PFSK-1 (cell line): ENCODE results near the gene MAP4K2.

Source experiments
- FOXP2 ChIP-seq: optimal IDR thresholded peaks from 2 replicates; pipeline ENCODE3; 2011; ENCODE audit warnings: borderline replicate concordance, control low read depth, inconsistent platforms; ENCODE audit not compliant: insufficient read depth; ENCODE audit errors: extremely low read length, extremely low read depth
- POLR2AphosphoS5 ChIP-seq: IDR thresholded peaks from 2 replicates; pipeline ENCODE4 v1.6.1; 2012; ENCODE audit warnings: low read depth, mild to moderate bottlenecking, control low read depth, low read length, moderate library complexity
- REST ChIP-seq, 2 experiments: IDR thresholded peaks; 2 replicates each; pipeline versions ENCODE4 v1.6.1 to v1.8.0; 2011 to 2012; ENCODE audit warnings: low read depth in 2 of 2, low read length in 2 of 2, control low read depth in 1 of 2, inconsistent platforms in 1 of 2, mild to moderate bottlenecking in 1 of 2, moderate library complexity in 1 of 2; ENCODE audit not compliant: insufficient read depth in 1 of 2
- SIN3A ChIP-seq: IDR thresholded peaks from 2 replicates; pipeline ENCODE4 v1.6.1; 2012; ENCODE audit warnings: mild to moderate bottlenecking, low read length, moderate library complexity, borderline replicate concordance; ENCODE audit not compliant: insufficient read depth
- TAF1 ChIP-seq: IDR thresholded peaks from 2 replicates; pipeline ENCODE4 v1.6.1; 2012; ENCODE audit warnings: low read length, control low read depth, borderline replicate concordance; ENCODE audit not compliant: insufficient read depth

GRCh38 chr11:64765851-64766665, 37.0 kb downstream of the MAP4K2 start:
- TF ChIP-seq POLR2AphosphoS5, result no peak
- no peak for TF ChIP-seq TAF1
- no peak for TF ChIP-seq REST (IDR thresholded peaks at IDR 0.05; ENCODE audit: insufficient read depth in 1 of 2, low read depth in 2 of 2, low read length in 2 of 2)
- no peak for TF ChIP-seq SIN3A
- TF ChIP-seq FOXP2, result no peak
